ENCODE measurements around the gene MYPN.
"Not testable (repeated sequence)": the region's sequence is repeated elsewhere in the genome, so short reads cannot be mapped to it uniquely, and the experiment has no call there.

MYPN gene

GRCh38 chr10:68156373-68157185, 47.3 kb downstream of the MYPN start:
- H3K9ac ChIP-seq (ENCODE audit: low read depth, low read length): no peak overlapping the region
- peaks cover 39% of the 10 kb centered on the region for H3K4me1 ChIP-seq (ENCODE audit: insufficient read depth, low read length)
- H3K9me3 ChIP-seq (ENCODE audit: control insufficient read depth, insufficient read depth, low read length): no peaks in the 10 kb centered on the region
- H3K36me3 ChIP-seq (ENCODE audit: insufficient read depth, low read length): no peaks in the 10 kb centered on the region

- H3K4me1 ChIP-seq (ENCODE audit: insufficient read depth, low read length): peaks cover 30% of the 10 kb centered on the region
- not testable (repeated sequence) for H3K9ac ChIP-seq (ENCODE audit: low read depth, low read length); H3K36me3 ChIP-seq (ENCODE audit: insufficient read depth, low read length); H3K9me3 ChIP-seq (ENCODE audit: control insufficient read depth, insufficient read depth, low read length)
Measured at GRCh38 chr10:68157522-68157921, 48.2 kb downstream of the MYPN start.

DNA sequence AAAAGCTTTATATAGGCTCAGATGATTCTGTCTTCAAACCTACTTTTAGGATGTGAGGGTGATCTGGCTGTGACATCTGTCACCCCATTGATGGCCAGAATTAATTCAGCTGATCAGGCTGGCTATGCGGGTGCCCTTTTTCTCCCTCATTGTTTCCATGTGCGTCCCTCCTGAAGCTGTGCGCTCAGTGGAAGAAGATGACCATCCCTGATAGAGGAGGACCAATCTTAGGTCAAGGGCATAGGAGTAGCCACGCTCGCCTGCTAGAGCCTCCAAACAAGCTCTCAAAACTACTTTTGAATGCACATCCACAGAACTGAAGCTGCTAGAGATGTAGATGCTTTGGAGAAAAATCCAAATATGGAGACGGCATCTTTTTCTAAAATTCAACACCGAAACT, 48.7 kb downstream of the MYPN start:
- Histone ChIP-seq H3K4me1 (ENCODE audit: insufficient read depth, low read length) (peaks cover 30% of the 10 kb centered on the region), H3K9me3 (ENCODE audit: control insufficient read depth, insufficient read depth, low read length) (no peaks in the 10 kb centered on the region), H3K9ac (ENCODE audit: low read depth, low read length) (no peak overlapping the region), H3K36me3 (ENCODE audit: insufficient read depth, low read length) (no peaks in the 10 kb centered on the region)

- no peak overlapping the region for H3K9ac ChIP-seq (ENCODE audit: low read depth, low read length)
- no peaks in the 10 kb centered on the region for H3K36me3 ChIP-seq (ENCODE audit: insufficient read depth, low read length)
Measured at GRCh38 chr10:68163735-68164134, 54.4 kb downstream of the MYPN start.

GRCh38 chr10:68165643-68166042, 56.4 kb downstream of the MYPN start:
- Histone ChIP-seq H3K9me3 (ENCODE audit: control insufficient read depth, insufficient read depth, low read length) (no peaks in the 10 kb centered on the region), H3K4me1 (ENCODE audit: insufficient read depth, low read length) (no peaks in the 10 kb centered on the region), H3K9ac (ENCODE audit: low read depth, low read length) (no peak overlapping the region), H3K36me3 (ENCODE audit: insufficient read depth, low read length) (no peaks in the 10 kb centered on the region)

More at GRCh38 chr10:68163735-68164134, 54.4 kb downstream of the MYPN start:
- Histone ChIP-seq H3K9me3 (ENCODE audit: control insufficient read depth, insufficient read depth, low read length) (no peaks in the 10 kb centered on the region), H3K4me1 (ENCODE audit: insufficient read depth, low read length) (no peaks in the 10 kb centered on the region)

DNA sequence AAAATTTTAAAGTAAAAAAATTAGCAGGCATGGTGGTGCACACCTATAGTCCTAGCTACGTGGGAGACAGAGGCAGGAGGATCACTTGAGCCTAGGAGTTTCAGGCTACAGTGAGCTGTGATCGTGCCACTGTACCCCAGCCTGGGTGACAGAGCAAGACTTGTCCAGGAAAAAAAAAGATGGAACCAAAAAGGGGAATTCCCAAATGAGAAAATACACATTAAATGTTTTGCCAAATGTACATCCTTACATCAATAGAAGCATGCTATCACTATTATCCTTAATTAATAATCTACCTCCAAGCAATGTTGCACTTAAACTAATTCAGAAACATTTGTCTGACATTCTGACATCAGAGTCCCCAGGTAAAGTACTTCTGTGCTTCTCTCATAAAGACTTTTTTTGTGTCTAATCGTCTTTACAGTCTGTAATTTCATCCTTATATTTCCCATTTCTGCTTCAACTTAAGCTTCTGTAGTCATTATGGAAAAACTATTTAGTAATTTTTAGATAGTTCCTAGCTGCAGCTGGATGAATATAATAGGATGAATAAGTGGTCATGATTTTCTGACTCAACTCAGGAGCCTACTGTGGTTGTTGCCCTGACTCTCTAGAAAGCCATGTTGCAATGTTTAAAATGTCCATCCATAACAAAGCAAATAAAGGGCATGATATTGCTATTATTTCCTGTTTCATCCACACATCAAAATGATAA, 57.7 kb downstream of the MYPN start:
- H3K9me3 ChIP-seq (ENCODE audit: control insufficient read depth, insufficient read depth, low read length): no peaks in the 10 kb centered on the region
- no peaks in the 10 kb centered on the region for H3K36me3 ChIP-seq (ENCODE audit: insufficient read depth, low read length)
- H3K9ac ChIP-seq (ENCODE audit: low read depth, low read length): no peak overlapping the region
- no peaks in the 10 kb centered on the region for H3K4me1 ChIP-seq (ENCODE audit: insufficient read depth, low read length)

- no peaks in the 10 kb centered on the region for H3K9me3 ChIP-seq (ENCODE audit: control insufficient read depth, insufficient read depth, low read length)
- no peaks in the 10 kb centered on the region for H3K36me3 ChIP-seq (ENCODE audit: insufficient read depth, low read length)
- no peak overlapping the region for H3K9ac ChIP-seq (ENCODE audit: low read depth, low read length)
- H3K4me1 ChIP-seq (ENCODE audit: insufficient read depth, low read length): no peaks in the 10 kb centered on the region
Measured at GRCh38 chr10:68167586-68168189, 58.4 kb downstream of the MYPN start.

DNA sequence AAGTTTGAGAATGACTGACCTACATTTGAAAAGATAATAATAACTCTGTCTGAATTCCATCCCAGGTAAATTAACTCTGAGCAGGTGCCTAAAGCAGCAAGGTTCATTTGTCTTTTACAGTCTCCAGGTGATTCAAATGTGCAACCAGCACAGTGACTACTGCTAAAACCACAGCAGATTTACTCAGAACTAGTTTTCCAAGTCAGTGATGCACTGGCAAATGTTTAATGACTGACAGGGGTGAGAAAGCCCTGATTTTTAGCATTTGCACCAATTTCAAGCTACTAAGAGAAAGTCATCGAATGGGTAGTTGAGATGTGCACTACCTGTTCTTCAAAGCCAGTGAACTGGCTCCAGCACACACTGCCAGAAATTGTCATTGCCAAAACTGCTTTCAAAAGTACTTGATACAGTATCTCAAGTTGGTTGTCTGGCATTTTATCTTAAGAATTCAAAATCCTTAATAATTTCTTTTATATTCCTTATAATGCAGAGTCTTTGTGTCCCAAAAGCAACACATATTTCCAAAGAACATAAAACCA, 62.3 kb downstream of the MYPN start:
- Histone ChIP-seq H3K9ac (ENCODE audit: low read depth, low read length) (no peak overlapping the region), H3K9me3 (ENCODE audit: control insufficient read depth, insufficient read depth, low read length) (no peaks in the 10 kb centered on the region), H3K36me3 (ENCODE audit: insufficient read depth, low read length) (no peaks in the 10 kb centered on the region), H3K4me1 (ENCODE audit: insufficient read depth, low read length) (no peaks in the 10 kb centered on the region)

DNA sequence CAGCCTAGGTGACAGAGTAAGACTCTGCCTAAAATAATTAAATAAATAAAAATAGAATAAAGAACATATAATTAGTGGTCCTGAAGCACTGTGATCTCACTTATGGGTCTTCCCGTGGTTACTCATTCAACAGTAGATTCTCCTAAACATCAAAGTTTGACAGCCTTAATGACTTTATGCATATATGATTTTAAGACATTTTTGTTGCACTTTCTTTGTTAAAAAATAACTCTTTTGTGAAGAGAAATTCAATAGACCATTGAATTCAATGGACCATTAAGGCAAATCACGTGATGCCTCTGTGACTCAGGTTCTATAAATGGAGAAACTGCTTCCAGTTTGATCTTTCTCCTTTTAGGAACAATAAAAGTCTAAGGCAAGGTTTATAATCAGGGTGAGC, 63.0 kb downstream of the MYPN start:
- Histone ChIP-seq H3K4me1 (ENCODE audit: insufficient read depth, low read length) (no peaks in the 10 kb centered on the region), H3K9ac (ENCODE audit: low read depth, low read length) (no peak overlapping the region), H3K9me3 (ENCODE audit: control insufficient read depth, insufficient read depth, low read length) (no peaks in the 10 kb centered on the region), H3K36me3 (ENCODE audit: insufficient read depth, low read length) (no peaks in the 10 kb centered on the region)

DNA sequence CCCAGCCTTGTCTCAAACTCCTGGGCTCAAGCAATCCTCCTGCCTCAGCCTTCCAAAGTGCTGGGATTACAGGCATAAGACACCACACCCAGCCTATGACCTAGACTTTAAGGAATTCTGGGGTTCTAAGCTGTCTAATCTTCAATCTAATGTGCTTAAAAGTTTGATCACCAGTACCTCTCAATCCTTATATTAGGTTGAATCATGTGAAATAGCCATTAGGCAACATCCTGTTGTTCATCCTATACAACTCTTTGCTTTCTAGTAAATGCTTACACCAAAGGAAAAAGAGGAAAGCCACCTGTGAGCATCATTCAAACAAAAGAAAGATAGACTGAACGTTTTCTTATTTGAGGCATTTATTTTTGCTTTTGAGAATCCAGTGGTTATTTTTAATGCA, 66.7 kb downstream of the MYPN start:
- Histone ChIP-seq H3K9me3 (ENCODE audit: control insufficient read depth, insufficient read depth, low read length) (no peaks in the 10 kb centered on the region), H3K9ac (ENCODE audit: low read depth, low read length) (no peak overlapping the region), H3K36me3 (ENCODE audit: insufficient read depth, low read length) (no peaks in the 10 kb centered on the region), H3K4me1 (ENCODE audit: insufficient read depth, low read length) (no peaks in the 10 kb centered on the region)

GRCh38 chr10:68176797-68177196, 67.5 kb downstream of the MYPN start:
- Histone ChIP-seq H3K9ac (ENCODE audit: low read depth, low read length) (no peak overlapping the region), H3K9me3 (ENCODE audit: control insufficient read depth, insufficient read depth, low read length) (no peaks in the 10 kb centered on the region), H3K4me1 (ENCODE audit: insufficient read depth, low read length) (no peaks in the 10 kb centered on the region), H3K36me3 (ENCODE audit: insufficient read depth, low read length) (no peaks in the 10 kb centered on the region)

DNA sequence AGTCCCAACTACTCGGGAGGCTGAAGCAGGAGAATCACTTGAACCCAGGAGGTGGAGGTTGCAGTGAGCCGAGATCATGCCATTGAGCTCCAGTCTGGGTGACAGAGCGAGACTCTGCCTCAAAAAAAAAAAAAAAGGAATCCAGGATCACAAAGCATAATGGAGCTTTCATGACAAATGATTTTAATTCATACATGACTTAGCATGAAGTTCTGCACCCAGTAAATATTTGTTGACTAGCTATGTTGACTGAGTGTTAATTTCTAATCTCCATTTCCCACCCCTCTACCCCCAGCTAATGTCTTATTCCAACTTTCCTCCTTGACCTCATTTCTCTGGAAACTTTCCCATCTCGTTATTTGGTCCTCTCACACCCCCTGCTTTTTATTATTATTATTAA, 69.3 kb downstream of the MYPN start:
- Histone ChIP-seq H3K36me3 (ENCODE audit: insufficient read depth, low read length) (no peaks in the 10 kb centered on the region), H3K9me3 (ENCODE audit: control insufficient read depth, insufficient read depth, low read length) (no peaks in the 10 kb centered on the region), H3K4me1 (ENCODE audit: insufficient read depth, low read length) (no peaks in the 10 kb centered on the region), H3K9ac (ENCODE audit: low read depth, low read length) (no peak overlapping the region)

DNA sequence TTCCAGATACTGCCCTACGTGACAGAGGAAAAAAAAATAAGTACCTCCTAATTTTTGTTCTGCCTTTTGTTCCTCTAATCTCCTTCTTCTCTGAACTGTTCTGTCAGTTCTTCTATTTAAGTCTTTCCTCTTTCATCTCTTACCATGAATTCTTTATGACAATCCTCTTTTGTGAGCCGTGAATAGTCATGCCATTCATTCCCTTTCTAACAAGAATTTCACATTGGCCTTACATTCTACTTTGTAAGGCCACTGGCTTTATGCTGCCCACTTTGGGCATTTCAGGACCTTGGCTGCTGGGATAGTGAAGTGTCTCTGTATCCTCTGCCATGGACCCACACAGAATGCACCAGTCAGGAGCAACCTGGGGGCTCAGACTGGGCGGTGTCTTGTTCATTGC, 69.7 kb downstream of the MYPN start:
- H3K9ac ChIP-seq (ENCODE audit: low read depth, low read length): no peak overlapping the region
- H3K9me3 ChIP-seq (ENCODE audit: control insufficient read depth, insufficient read depth, low read length): no peaks in the 10 kb centered on the region
- H3K36me3 ChIP-seq (ENCODE audit: insufficient read depth, low read length): no peaks in the 10 kb centered on the region
- H3K4me1 ChIP-seq (ENCODE audit: insufficient read depth, low read length): no peaks in the 10 kb centered on the region

DNA sequence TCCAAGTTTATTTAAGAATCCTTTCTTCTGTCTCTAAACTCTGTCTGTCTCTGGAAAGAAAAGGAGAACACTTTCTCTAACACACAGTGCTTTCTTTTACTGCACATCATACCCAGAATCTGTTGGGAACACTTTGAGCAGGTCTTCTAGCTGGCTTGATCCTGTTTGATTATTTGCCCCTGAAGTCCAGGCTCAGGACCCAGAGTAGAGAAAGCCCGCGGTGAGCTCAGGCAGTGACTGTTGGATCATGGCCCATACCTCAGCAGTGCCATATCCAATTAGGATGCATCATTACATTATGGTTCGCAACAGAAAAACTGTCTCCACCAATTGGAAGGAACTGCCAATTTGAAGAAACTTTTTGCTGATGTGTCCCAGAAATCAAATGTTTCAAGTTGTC, 71.2 kb downstream of the MYPN start:
- Histone ChIP-seq H3K9ac (ENCODE audit: low read depth, low read length) (no peak overlapping the region), H3K36me3 (ENCODE audit: insufficient read depth, low read length) (no peaks in the 10 kb centered on the region), H3K4me1 (ENCODE audit: insufficient read depth, low read length) (peaks cover 4% of the 10 kb centered on the region; the same call in 1 of the 2 replicates), H3K9me3 (ENCODE audit: control insufficient read depth, insufficient read depth, low read length) (no peaks in the 10 kb centered on the region)
